ENCODE data around the gene PYGL.

- TF ChIP-seq, protein P1, sequence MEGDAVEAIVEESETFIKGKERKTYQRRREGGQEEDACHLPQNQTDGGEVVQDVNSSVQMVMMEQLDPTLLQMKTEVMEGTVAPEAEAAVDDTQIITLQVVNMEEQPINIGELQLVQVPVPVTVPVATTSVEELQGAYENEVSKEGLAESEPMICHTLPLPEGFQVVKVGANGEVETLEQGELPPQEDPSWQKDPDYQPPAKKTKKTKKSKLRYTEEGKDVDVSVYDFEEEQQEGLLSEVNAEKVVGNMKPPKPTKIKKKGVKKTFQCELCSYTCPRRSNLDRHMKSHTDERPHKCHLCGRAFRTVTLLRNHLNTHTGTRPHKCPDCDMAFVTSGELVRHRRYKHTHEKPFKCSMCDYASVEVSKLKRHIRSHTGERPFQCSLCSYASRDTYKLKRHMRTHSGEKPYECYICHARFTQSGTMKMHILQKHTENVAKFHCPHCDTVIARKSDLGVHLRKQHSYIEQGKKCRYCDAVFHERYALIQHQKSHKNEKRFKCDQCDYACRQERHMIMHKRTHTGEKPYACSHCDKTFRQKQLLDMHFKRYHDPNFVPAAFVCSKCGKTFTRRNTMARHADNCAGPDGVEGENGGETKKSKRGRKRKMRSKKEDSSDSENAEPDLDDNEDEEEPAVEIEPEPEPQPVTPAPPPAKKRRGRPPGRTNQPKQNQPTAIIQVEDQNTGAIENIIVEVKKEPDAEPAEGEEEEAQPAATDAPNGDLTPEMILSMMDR (conservative IDR thresholded peaks at IDR 0.05; ENCODE audit: low read depth, low read length): no peak
- TF ChIP-seq EZH2 (IDR thresholded peaks at IDR 0.05; ENCODE audit: low read length, unreplicated experiment) (no peak), EZH2phosphoT487 (IDR thresholded peaks at IDR 0.05; ENCODE audit: borderline replicate concordance, low read length) (no peak)
Observed at GRCh38 chr14:50862036-50862570, 82.2 kb downstream of the PYGL start.
